HL-60/S4 treated with phorbol 12-myristate 13-acetate at 8.2 ng/mL for 4 days and 3 days (cell line): ENCODE data around the gene ISOC2.
"Not testable (repeated sequence)": the region's sequence is repeated elsewhere in the genome, so short reads cannot be mapped to it uniquely, and the experiment has no call there.

Source experiments
- in situ Hi-C: fragments of 300-500 bp; cut with MboI; formaldehyde crosslinking; loops from 2 replicates; pipeline ENCODE4 v1.15.0; 2022; ENCODE audit warnings: low sequenced_read_pairs

ISOC2 gene

GRCh38 chr19:55460670-55461258, 678 bp downstream of the ISOC2 start:
- in situ Hi-C loops: no loop called here

GRCh38 chr19:55459950-55460657, 1.3 kb downstream of the ISOC2 start:
- in situ Hi-C loops: no loop called here

DNA sequence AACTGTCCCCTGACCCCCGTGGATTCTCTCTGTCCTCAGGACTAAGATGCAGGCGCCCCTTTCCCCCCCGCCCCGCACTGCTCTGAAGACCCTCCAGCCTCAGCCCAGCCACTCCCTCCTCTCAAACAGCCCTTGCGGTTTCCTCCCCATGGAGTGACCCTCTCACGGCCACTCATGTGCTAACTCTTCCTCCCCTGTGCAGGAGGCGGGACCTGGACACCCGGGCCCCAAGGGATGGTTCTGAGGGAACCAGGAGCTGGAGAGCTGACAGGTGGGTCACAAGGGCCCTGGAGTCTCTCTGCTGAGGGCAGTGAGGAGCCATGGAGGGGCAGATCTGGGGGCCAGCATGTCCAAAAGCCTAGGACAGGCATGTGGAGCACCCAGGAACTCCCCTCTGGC, 1.9 kb downstream of the ISOC2 start:
- in situ Hi-C loops: no loop called here

DNA sequence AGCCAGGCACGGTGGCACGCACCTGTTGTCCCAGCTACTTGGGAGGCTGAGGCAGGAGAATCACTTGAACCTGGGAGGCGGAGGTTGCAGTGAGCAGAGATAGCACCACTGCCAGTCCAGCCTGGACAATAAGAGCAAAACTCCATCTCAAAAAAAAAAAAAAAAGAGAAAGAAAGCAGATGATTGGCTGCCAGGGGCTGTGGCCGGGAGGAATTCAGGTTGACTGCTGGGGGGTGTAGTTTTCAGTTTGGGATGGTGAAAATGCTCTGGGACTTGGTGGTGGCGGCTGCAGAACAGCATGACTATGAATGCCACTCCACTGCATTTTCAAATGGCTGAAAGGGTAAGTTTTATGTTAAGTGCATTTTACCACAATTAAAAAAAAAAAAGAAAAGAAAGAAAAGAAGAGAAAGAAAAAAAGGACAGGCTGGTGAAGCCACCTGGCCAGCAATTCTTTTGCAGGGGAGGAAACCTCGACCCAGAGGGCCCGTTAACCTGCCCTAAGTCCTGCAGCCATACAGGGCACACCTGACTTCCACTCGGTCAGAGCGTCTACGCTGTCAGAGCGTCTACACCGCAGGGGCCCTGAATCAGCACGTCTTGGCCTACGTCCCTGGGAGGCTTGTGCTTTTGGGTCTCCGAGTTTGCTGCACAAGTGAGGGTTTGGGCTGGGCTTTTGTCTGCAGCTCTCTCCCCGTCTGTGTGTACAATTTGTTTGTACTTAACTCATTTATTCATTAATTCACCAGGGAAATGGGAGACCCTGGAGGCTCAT, 3.6 kb downstream of the ISOC2 start:
- in situ Hi-C loops: no loop called here

GRCh38 chr19:55456347-55456746, 5.1 kb downstream of the ISOC2 start:
- in situ Hi-C loops: no loop called here

GRCh38 chr19:55455576-55456235, 5.7 kb downstream of the ISOC2 start:
- in situ Hi-C loops: no loop called here

GRCh38 chr19:55454787-55455243, 6.6 kb downstream of the ISOC2 start:
- in situ Hi-C loops: no loop called here

GRCh38 chr19:55453511-55454260, 7.8 kb downstream of the ISOC2 start:
- in situ Hi-C loops: no loop called here

DNA sequence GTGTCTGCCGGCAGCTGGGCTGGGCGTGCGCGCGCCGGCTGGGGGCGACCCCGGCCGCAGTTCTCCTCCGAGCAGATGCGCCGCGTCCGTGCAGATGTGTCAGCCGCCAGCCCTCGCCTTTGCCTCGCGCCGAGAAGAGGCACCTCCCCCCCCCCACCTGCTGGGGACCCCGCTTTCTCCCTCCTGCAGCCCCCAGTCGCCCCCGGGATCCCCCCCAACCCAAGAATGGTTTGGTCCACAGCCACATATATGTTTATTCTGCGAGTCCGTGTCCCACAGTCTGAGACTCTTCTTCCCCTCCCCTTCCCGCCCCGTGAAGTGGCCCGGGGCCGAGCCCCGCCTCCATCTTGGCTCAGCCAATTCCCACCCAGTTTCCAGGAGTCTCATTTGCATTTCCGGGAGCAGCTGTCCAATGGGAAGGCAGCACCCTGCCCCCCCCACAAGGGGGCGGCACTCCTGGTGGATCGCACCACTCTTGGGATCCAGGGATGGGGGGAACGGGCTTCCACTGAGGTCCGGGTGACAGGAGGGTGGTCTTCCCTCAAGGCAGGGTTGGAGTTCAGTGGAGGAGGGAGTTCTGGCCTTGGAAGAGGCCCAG, 8.6 kb downstream of the ISOC2 start:
- in situ Hi-C loops: no loop called here

- in situ Hi-C loops: no loop called here
Observed at GRCh38 chr19:55451965-55452748, 9.3 kb downstream of the ISOC2 start.

- in situ Hi-C loops: no loop called here
Observed at GRCh38 chr19:55451163-55451964, 10.1 kb downstream of the ISOC2 start.

DNA sequence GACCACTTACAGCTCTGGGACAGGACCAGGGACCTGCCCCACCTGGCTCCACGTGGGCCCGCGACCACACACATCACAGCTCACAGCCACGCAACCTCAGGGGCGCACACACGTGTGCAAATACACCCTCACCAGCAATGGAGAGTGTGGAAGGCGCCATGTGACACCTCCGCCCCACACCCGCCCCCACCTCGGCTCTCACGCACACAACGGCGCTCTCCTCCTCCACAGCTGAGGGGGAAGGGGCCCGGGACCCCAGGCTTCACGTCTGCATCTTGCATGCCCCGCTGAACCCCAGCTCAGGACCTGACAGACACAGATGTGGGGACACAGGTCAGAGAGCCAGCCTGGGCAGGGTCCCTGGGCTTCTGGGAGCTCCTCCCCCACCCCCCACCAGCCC, 12.0 kb downstream of the ISOC2 start:
- in situ Hi-C loops: no loop called here

- in situ Hi-C loops: not testable (repeated sequence)
Observed at GRCh38 chr19:55448175-55448490, 13.3 kb downstream of the ISOC2 start.

GRCh38 chr19:55447421-55448174, 13.8 kb downstream of the ISOC2 start:
- in situ Hi-C loops: no loop called here

DNA sequence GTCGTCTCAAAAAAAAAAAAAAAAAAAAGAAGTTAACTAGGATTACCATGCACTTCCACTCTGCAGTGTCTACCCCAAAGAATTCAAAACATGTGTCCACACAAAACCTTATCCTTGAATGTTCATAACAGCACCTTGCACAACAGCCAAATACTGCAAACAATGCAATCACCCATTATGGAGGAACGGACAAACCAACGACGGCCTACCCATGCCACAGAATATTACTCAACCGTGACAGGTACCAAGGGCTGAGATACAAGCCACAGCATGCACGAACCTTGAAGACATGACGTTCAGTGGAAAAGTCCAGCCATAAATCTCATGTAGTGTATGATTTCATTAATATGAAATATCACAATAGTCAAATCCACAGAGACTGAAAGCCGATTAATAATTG, 15.4 kb downstream of the ISOC2 start:
- in situ Hi-C loops: no loop called here

DNA sequence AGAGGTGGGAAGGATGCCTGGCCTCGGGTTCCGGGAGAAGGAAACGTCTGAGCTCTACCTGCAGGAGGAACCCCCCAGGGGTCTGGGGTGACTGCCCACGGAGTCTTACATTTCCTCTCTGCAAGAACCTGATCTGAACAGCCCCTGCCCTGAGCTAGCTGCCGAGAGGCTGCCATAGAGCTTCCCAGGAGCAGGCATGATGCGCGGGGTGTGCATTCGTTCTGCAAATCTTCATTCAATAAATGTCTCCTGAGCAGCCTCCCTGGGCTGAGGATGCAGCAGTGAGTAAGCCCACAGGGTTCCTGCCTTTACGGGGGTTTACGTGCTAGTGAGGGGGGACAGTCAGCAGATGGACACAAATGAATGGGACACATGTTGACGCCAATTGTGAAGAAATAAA, 16.8 kb downstream of the ISOC2 start:
- in situ Hi-C loops: no loop called here

- in situ Hi-C loops: no loop called here
Observed at GRCh38 chr19:55443824-55444480, 17.5 kb downstream of the ISOC2 start.
